OCI-LY1 (cell line): ENCODE results near the gene ARFGAP2.

Experiments
- EZH2 ChIP-seq: fragments of 200-600 bp; sonication (generic), shearing (Covaris generic); IDR thresholded peaks from 2 replicates; pipeline ENCODE4 v1.8.0; 2017; ENCODE audit warnings: borderline replicate concordance, mixed run types, mild to moderate bottlenecking, antibody characterized with exemption, low read length, moderate library complexity, mixed read lengths
- TF ChIP-seq, protein P1 (sequence below): fragments of 200-600 bp; sonication (generic), shearing (Covaris generic); IDR thresholded peaks from 2 replicates; pipeline ENCODE4 v1.5.1; 2017; ENCODE audit warnings: mild to moderate bottlenecking, antibody characterized with exemption, low read length, moderate library complexity, mixed read lengths

- TF ChIP-seq EZH2 = no peak
- TF ChIP-seq, protein P1, sequence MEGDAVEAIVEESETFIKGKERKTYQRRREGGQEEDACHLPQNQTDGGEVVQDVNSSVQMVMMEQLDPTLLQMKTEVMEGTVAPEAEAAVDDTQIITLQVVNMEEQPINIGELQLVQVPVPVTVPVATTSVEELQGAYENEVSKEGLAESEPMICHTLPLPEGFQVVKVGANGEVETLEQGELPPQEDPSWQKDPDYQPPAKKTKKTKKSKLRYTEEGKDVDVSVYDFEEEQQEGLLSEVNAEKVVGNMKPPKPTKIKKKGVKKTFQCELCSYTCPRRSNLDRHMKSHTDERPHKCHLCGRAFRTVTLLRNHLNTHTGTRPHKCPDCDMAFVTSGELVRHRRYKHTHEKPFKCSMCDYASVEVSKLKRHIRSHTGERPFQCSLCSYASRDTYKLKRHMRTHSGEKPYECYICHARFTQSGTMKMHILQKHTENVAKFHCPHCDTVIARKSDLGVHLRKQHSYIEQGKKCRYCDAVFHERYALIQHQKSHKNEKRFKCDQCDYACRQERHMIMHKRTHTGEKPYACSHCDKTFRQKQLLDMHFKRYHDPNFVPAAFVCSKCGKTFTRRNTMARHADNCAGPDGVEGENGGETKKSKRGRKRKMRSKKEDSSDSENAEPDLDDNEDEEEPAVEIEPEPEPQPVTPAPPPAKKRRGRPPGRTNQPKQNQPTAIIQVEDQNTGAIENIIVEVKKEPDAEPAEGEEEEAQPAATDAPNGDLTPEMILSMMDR = no peak
Measured at GRCh38 chr11:47172740-47173336, 3.8 kb downstream of the ARFGAP2 start.
